Progenitor cell of endocrine pancreas (in vitro differentiated cells): ENCODE results near the gene KRTAP10-2. TPM values are rescaled to one million over a fixed set of nuclear protein-coding genes. Genes with fewer than 3 reads are reported as not detected.
A peak's percentile ranks its signal among the peaks of the same experiment; 100 is the strongest.

Source experiments
- DNase-seq: peaks from one replicate; pipeline ENCODE4 v3.0.0; 2021; ENCODE audit warnings: low spot score; ENCODE audit not compliant: unreplicated experiment
- H3K27ac Mint-ChIP-seq: 2 replicates; pipeline ENCODE4 v1.8.0; 2021; ENCODE audit warnings: mild to moderate bottlenecking, moderate library complexity, mixed read lengths
- H3K27me3 Mint-ChIP-seq: 2 replicates; pipeline ENCODE4 v1.8.0; 2021; ENCODE audit warnings: mixed read lengths
- H3K36me3 Mint-ChIP-seq: 2 replicates; pipeline ENCODE4 v1.8.0; 2022; ENCODE audit warnings: mixed read lengths; ENCODE audit not compliant: insufficient read depth
- H3K4me1 Mint-ChIP-seq: 2 replicates; pipeline ENCODE4 v1.8.0; 2021; ENCODE audit warnings: low read depth, mixed read lengths
- H3K4me3 Mint-ChIP-seq: 2 replicates; pipeline ENCODE4 v1.8.0; 2021; ENCODE audit warnings: low read depth, mild to moderate bottlenecking, moderate library complexity, mixed read lengths
- H3K9me3 Mint-ChIP-seq: 2 replicates; pipeline ENCODE4 v1.8.0; 2021; ENCODE audit warnings: low read depth, mixed read lengths
- total RNA-seq: library from RNA; stranded (reverse); gene quantifications from 2 replicates; pipeline ENCODE4 v1.2.1, GENCODE V29; 2021
- TF ChIP-seq, protein P1 (sequence below): fragments of 200-600 bp; sonication (generic); IDR thresholded peaks from one replicate; pipeline ENCODE4 v1.5.0; 2021; ENCODE audit warnings: antibody characterized with exemption, mild to moderate bottlenecking; ENCODE audit not compliant: unreplicated experiment

KRTAP10-2 gene
- total RNA-seq, 1 donor from 2014 or later: not detected

DNA sequence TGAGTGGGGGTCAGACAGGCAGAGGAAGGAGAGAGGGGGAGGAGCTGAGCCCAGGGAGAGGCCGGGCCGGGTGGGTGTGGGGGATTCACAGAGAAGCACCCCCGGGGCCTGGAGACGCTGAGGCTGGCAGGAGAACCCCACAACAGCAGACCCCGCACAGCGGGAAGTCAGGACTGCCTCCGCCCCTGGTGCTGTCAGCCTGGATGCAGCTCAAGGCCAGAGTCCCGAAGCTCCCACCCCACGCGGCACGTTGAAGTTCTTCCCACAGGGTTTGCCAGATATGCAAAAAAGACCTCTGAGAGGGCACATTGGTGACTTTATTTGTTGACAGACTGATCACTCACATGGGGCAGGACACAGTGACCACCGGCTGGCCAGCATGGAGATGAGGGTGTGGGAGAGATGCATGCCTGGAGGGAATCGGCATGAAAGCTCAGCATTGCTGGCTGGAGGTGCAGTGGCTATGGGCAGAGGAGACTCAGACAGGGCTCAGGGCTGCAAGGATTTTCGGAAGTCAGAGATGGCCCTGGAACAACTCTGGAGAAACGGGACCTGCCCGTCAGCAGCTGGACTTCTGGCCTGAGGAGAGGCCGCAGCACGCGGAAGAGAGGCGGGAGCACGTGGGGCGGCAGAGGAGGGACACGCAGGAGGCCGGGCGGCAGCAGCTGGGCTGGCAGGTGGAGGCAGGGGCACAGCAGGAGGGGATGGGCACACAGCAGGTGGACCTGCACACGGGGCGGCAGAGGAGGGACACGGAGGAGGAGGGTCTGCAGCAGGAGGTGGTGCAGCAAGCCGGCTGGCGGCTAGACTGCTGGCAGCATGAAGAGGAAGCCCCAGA, 6.4 kb upstream of the KRTAP10-2 start:
- H3K4me3 Mint-ChIP-seq: no peak overlapping the region
- peaks cover 3% of the 10 kb centered on the region for H3K4me1 Mint-ChIP-seq
- peak; percentile 7 for DNase-seq
- H3K27me3 Mint-ChIP-seq: peaks cover 17% of the 10 kb centered on the region
- H3K36me3 Mint-ChIP-seq: no peaks in the 10 kb centered on the region
- H3K9me3 Mint-ChIP-seq: peaks cover 10% of the 10 kb centered on the region
- TF ChIP-seq, protein P1, sequence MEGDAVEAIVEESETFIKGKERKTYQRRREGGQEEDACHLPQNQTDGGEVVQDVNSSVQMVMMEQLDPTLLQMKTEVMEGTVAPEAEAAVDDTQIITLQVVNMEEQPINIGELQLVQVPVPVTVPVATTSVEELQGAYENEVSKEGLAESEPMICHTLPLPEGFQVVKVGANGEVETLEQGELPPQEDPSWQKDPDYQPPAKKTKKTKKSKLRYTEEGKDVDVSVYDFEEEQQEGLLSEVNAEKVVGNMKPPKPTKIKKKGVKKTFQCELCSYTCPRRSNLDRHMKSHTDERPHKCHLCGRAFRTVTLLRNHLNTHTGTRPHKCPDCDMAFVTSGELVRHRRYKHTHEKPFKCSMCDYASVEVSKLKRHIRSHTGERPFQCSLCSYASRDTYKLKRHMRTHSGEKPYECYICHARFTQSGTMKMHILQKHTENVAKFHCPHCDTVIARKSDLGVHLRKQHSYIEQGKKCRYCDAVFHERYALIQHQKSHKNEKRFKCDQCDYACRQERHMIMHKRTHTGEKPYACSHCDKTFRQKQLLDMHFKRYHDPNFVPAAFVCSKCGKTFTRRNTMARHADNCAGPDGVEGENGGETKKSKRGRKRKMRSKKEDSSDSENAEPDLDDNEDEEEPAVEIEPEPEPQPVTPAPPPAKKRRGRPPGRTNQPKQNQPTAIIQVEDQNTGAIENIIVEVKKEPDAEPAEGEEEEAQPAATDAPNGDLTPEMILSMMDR: no peak
- H3K27ac Mint-ChIP-seq: no peak overlapping the region

DNA sequence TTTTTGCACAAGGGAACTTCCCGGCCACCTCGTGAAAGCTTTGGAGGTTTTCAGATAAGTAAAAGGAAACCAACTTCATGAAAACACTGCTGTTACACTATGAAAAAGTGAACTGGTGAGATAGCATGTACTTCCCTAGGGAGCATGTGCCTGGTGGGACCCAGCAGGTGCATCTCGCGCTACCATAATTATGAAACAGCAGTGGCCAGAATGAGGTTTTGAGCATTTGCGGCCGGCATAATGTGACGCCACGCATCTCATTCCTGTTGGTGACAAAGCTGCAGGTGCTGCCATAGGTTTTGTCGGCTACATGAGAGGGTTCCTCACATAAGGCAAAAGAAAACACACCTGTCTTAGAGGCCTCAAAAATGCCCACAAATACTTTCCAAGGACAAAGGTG, 5.6 kb upstream of the KRTAP10-2 start:
- peak; percentile 6 for DNase-seq
- TF ChIP-seq, protein P1: no peak
- no peak overlapping the region for H3K27ac Mint-ChIP-seq
- H3K4me3 Mint-ChIP-seq: no peak overlapping the region
- peaks cover 6% of the 10 kb centered on the region for H3K9me3 Mint-ChIP-seq
- peaks cover 18% of the 10 kb centered on the region for H3K27me3 Mint-ChIP-seq
- no peaks in the 10 kb centered on the region for H3K36me3 Mint-ChIP-seq
- peaks cover 3% of the 10 kb centered on the region for H3K4me1 Mint-ChIP-seq

DNA sequence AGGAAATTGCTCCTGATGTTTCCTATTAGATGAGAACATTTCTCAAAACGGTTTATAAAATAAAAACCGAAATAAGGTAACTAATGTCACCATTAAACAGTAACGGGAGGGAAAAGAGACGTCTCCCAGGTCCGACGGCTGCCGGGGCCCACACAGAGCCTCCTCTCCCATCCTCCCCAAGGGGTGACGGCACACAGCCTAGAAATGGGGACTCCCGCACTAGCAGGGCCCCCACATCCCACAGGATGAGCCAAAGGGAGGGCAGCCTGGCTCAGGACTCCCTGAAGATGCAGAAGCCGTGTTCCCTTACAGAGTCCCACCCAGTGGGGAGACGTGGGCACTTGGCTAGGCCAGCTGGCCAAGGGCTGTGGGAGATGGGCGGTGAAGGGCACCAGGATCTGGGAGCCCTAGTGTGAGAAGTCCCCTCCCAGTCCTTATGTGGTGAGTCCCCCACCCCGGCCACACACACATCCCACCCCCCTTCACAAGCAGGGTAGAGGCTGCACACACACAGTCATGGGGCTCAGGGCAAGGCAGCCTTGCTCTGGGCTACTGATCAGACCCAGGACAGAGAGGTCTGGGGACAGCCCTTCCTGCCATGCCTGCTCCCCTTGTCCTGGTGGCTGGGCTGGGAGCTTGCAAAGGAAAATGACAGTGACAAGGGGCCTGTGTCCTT, 4.0 kb upstream of the KRTAP10-2 start:
- H3K27ac Mint-ChIP-seq: no peak overlapping the region
- H3K9me3 Mint-ChIP-seq: peaks cover under 1% of the 10 kb centered on the region
- peaks cover 18% of the 10 kb centered on the region for H3K27me3 Mint-ChIP-seq
- H3K4me1 Mint-ChIP-seq: peaks cover 4% of the 10 kb centered on the region
- no peak overlapping the region for H3K4me3 Mint-ChIP-seq
- H3K36me3 Mint-ChIP-seq: no peaks in the 10 kb centered on the region
- peak; percentile 7 for DNase-seq
- TF ChIP-seq, protein P1: no peak

DNA sequence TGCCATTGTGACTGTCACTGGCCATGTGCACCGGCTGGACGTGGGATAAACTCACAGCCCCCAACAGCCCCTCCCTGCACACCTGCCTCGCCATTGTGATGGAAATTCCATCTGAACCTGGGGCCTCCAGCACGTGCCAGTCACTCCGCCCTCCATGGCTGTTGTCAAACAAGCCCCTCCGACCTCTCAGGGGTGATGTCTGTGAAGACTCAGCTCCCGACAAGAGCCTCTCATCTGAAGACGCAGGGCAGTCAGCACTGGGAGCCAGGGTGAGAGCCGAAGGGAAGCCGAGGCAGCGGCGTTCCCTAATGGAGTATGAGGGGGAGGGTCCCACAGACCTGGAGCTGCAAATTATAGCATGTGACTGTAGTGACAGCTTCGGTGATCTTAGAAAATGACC, 1.4 kb upstream of the KRTAP10-2 start:
- Mint-ChIP-seq H3K4me1 (peaks cover 18% of the 10 kb centered on the region), H3K9me3 (peaks cover 1% of the 10 kb centered on the region), H3K4me3 (no peak overlapping the region), H3K27ac (no peak overlapping the region), H3K36me3 (no peaks in the 10 kb centered on the region), H3K27me3 (peaks cover 12% of the 10 kb centered on the region)
- no peak for DNase-seq
- TF ChIP-seq, protein P1: no peak

DNA sequence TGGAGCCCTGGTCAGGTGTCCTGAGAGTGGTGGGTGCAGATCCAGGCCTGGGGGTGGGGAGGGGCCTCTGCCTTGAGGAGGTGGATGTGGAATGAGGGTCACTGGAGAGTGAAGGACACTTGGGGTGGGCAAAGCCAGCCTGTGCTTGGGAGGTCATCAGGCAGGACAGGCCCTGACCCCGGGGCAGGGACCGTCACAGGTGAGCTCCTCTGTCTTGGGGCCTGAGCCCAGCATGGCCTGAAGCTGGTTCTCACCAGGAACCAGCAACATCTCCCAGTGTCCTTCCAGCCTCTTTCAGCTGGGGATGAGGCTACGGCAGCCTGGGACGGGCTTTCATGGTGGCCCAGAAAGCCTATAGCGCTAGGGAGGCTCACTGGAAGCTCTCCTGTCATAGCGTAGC, 831 bp upstream of the KRTAP10-2 start:
- H3K27ac Mint-ChIP-seq: no peak overlapping the region
- peaks cover 16% of the 10 kb centered on the region for H3K4me1 Mint-ChIP-seq
- peaks cover under 1% of the 10 kb centered on the region for H3K36me3 Mint-ChIP-seq
- DNase-seq: peak; percentile 8
- H3K4me3 Mint-ChIP-seq: no peak overlapping the region
- peaks cover 7% of the 10 kb centered on the region for H3K9me3 Mint-ChIP-seq
- TF ChIP-seq, protein P1: no peak
- H3K27me3 Mint-ChIP-seq: peaks cover 10% of the 10 kb centered on the region
